ENCODE data around the gene CEP170B. TPM values are rescaled to one million over a fixed set of nuclear protein-coding genes. Genes with fewer than 3 reads are reported as not detected.
"Not testable (repeated sequence)": the region's sequence is repeated elsewhere in the genome, so short reads cannot be mapped to it uniquely, and the experiment has no call there.

CEP170B gene
- total RNA-seq, 1 donor from 2014 or later, result 80.4 TPM

GRCh38 chr14:104898195-104898558 lies 33.1 kb downstream of the CEP170B start:
- Mint-ChIP-seq H3K4me3 (ENCODE audit: unreplicated experiment) (no peak overlapping the region), H3K36me3 (ENCODE audit: unreplicated experiment) (no peaks in the 10 kb centered on the region), H3K9me3 (ENCODE audit: unreplicated experiment) (peaks cover 2% of the 10 kb centered on the region), H3K4me1 (ENCODE audit: low read depth, unreplicated experiment) (peaks cover 12% of the 10 kb centered on the region), H3K27ac (ENCODE audit: unreplicated experiment) (no peak overlapping the region), H3K27me3 (ENCODE audit: unreplicated experiment) (no peaks in the 10 kb centered on the region)
- TF ChIP-seq, protein P1, sequence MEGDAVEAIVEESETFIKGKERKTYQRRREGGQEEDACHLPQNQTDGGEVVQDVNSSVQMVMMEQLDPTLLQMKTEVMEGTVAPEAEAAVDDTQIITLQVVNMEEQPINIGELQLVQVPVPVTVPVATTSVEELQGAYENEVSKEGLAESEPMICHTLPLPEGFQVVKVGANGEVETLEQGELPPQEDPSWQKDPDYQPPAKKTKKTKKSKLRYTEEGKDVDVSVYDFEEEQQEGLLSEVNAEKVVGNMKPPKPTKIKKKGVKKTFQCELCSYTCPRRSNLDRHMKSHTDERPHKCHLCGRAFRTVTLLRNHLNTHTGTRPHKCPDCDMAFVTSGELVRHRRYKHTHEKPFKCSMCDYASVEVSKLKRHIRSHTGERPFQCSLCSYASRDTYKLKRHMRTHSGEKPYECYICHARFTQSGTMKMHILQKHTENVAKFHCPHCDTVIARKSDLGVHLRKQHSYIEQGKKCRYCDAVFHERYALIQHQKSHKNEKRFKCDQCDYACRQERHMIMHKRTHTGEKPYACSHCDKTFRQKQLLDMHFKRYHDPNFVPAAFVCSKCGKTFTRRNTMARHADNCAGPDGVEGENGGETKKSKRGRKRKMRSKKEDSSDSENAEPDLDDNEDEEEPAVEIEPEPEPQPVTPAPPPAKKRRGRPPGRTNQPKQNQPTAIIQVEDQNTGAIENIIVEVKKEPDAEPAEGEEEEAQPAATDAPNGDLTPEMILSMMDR (IDR thresholded peaks at IDR 0.05; ENCODE audit: partially characterized antibody, unreplicated experiment), result no peak
- DNase-seq, result no peak

DNA sequence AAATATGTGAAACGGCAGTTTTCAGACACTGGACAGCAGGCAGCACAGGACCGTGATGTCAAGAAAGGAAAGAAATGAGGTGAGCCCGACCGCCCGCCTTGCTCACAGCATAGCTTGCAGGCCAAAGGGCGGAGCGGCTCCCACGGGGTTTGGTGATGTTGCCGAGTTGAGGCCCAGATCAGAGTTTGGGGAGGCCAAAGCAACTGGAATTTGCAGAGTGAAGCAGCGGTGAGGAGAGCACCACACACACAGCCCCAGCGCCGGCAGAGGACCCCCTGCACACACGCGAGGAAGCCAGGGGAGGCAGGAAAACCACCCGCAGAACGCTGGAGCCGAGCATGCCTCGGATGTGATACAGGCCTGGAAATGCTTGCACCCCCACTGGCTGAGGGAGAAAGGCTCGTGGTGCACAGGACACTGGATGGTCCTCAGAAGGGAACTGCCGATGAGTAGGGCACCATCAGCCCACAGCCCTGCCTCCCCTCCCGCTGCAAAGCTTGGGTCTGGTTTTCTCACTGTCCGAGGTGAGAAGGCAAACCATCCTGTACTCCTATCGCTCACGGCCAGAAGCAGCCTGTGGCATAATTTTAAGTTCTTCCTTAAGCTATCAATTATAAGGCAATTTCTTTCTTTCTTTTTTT lies 33.9 kb downstream of the CEP170B start:
- H3K36me3 Mint-ChIP-seq (ENCODE audit: unreplicated experiment), result peaks cover 2% of the 10 kb centered on the region
- no peak overlapping the region for H3K27ac Mint-ChIP-seq (ENCODE audit: unreplicated experiment)
- H3K4me3 Mint-ChIP-seq (ENCODE audit: unreplicated experiment), result no peak overlapping the region
- H3K27me3 Mint-ChIP-seq (ENCODE audit: unreplicated experiment), result peaks cover 2% of the 10 kb centered on the region
- DNase-seq, result peak; percentile 68
- H3K4me1 Mint-ChIP-seq (ENCODE audit: low read depth, unreplicated experiment), result peaks cover 12% of the 10 kb centered on the region
- TF ChIP-seq, protein P1 (IDR thresholded peaks at IDR 0.05; ENCODE audit: partially characterized antibody, unreplicated experiment), result no peak
- H3K9me3 Mint-ChIP-seq (ENCODE audit: unreplicated experiment), result peaks cover 2% of the 10 kb centered on the region

- peaks cover 10% of the 10 kb centered on the region for H3K36me3 Mint-ChIP-seq (ENCODE audit: unreplicated experiment)
- peaks cover 2% of the 10 kb centered on the region for H3K9me3 Mint-ChIP-seq (ENCODE audit: unreplicated experiment)
- H3K4me3 Mint-ChIP-seq (ENCODE audit: unreplicated experiment), result no peak overlapping the region
- no peak overlapping the region for H3K27ac Mint-ChIP-seq (ENCODE audit: unreplicated experiment)
- H3K4me1 Mint-ChIP-seq (ENCODE audit: low read depth, unreplicated experiment), result peaks cover 12% of the 10 kb centered on the region
- H3K27me3 Mint-ChIP-seq (ENCODE audit: unreplicated experiment), result peaks cover 4% of the 10 kb centered on the region
- TF ChIP-seq, protein P1 (IDR thresholded peaks at IDR 0.05; ENCODE audit: partially characterized antibody, unreplicated experiment), result no peak
- DNase-seq, result no peak
Observed at GRCh38 chr14:104899781-104900180, 34.7 kb downstream of the CEP170B start.

DNA sequence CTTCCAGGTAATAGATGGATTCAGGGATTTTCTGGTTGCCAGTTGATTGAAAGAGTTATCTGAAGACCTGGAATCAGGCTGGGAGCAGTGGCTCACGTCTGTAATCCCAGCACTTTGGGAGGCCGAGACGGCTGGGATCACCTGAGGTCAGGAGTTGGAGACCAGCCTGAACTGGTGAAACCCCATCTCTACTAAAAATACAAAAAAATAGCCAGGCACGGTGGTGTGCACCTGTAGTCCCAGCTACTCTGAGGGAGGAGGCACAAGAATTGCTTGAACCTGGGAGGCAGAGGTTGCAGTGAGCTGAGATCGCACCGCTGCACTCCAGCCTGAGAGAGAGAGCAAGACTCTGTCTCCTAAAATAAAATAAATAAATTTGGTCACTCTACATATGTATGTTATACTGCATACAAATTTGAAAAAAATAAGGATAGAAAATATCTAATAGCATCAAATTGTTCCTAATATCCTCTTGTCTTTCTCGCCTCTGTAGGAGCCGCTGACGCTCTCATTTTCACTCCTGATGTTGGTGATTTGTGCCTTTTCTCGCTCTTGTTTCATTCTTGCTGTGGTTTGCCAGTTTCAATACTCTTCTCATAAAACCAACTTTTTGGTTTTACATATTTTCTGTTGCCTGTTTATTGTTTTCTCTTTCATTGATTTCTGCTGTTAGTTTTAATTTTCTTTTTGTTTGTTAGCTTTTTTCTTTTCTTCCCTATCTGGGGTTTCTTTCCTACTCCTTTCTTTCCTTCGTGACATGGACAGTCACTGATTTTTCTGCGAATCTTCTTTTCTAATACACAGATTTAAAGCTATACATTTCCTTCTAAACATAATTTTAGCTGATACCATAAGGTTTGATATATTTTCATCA lies 35.8 kb downstream of the CEP170B start:
- TF ChIP-seq, protein P1 (IDR thresholded peaks at IDR 0.05; ENCODE audit: partially characterized antibody, unreplicated experiment), result no peak
- peaks cover 2% of the 10 kb centered on the region for H3K9me3 Mint-ChIP-seq (ENCODE audit: unreplicated experiment)
- H3K4me3 Mint-ChIP-seq (ENCODE audit: unreplicated experiment), result no peak overlapping the region
- H3K27me3 Mint-ChIP-seq (ENCODE audit: unreplicated experiment), result peaks cover 4% of the 10 kb centered on the region
- no peak for DNase-seq
- H3K4me1 Mint-ChIP-seq (ENCODE audit: low read depth, unreplicated experiment), result peaks cover 12% of the 10 kb centered on the region
- H3K27ac Mint-ChIP-seq (ENCODE audit: unreplicated experiment), result no peak overlapping the region
- peaks cover 13% of the 10 kb centered on the region for H3K36me3 Mint-ChIP-seq (ENCODE audit: unreplicated experiment)

DNA sequence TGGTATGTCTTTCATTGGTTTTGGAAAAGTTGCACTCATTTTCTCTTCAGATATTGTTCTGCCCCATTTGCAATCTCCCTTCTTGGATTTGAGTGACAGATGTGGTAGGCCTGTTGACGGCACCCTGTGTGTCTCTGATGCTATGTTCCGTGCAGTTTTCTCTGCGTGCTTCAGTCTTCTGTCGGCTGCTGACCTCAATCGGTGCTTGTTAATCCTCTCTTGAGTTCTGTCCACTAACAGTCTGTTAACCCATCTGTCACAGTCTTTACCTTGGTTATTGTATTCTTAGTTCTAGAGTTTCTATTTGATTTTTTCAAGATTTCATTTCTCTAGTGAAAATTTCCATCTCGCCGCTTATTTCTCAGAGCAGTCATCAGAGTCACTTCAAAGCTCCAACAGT lies 38.9 kb downstream of the CEP170B start:
- H3K36me3 Mint-ChIP-seq (ENCODE audit: unreplicated experiment), result peaks cover 22% of the 10 kb centered on the region
- TF ChIP-seq, protein P1 (IDR thresholded peaks at IDR 0.05; ENCODE audit: partially characterized antibody, unreplicated experiment), result no peak
- peaks cover 11% of the 10 kb centered on the region for H3K27me3 Mint-ChIP-seq (ENCODE audit: unreplicated experiment)
- H3K27ac Mint-ChIP-seq (ENCODE audit: unreplicated experiment), result no peak overlapping the region
- H3K4me1 Mint-ChIP-seq (ENCODE audit: low read depth, unreplicated experiment), result no peaks in the 10 kb centered on the region
- no peak for DNase-seq
- H3K9me3 Mint-ChIP-seq (ENCODE audit: unreplicated experiment), result peaks cover 2% of the 10 kb centered on the region
- H3K4me3 Mint-ChIP-seq (ENCODE audit: unreplicated experiment), result no peak overlapping the region

GRCh38 chr14:104904650-104905578 lies 39.8 kb downstream of the CEP170B start:
- H3K27me3 Mint-ChIP-seq (ENCODE audit: unreplicated experiment), result peaks cover 11% of the 10 kb centered on the region

More at GRCh38 chr14:104904650-104905578, 39.8 kb downstream of the CEP170B start:
- not testable (repeated sequence) for H3K4me1 Mint-ChIP-seq (ENCODE audit: low read depth, unreplicated experiment); DNase-seq; H3K4me3 Mint-ChIP-seq (ENCODE audit: unreplicated experiment); H3K27ac Mint-ChIP-seq (ENCODE audit: unreplicated experiment); H3K9me3 Mint-ChIP-seq (ENCODE audit: unreplicated experiment)
- peaks cover 25% of the 10 kb centered on the region for H3K36me3 Mint-ChIP-seq (ENCODE audit: unreplicated experiment)

All from glutamatergic neuron (in vitro differentiated cells).